Astrocyte (in vitro differentiated cells and primary cell): ENCODE results near the gene ATP2A1.

Experiments used
- CTCF ChIP-seq: IDR thresholded peaks from 2 replicates; pipeline ENCODE4 v1.5.1; 2011; ENCODE audit warnings: low read depth, mild to moderate bottlenecking, inconsistent platforms, low read length, moderate library complexity; ENCODE audit not compliant: insufficient read depth
- EZH2 ChIP-seq: IDR thresholded peaks from 2 replicates; pipeline ENCODE4 v1.6.1; 2012; ENCODE audit warnings: mild to moderate bottlenecking, low read length, inconsistent platforms; ENCODE audit not compliant: insufficient read depth

DNA sequence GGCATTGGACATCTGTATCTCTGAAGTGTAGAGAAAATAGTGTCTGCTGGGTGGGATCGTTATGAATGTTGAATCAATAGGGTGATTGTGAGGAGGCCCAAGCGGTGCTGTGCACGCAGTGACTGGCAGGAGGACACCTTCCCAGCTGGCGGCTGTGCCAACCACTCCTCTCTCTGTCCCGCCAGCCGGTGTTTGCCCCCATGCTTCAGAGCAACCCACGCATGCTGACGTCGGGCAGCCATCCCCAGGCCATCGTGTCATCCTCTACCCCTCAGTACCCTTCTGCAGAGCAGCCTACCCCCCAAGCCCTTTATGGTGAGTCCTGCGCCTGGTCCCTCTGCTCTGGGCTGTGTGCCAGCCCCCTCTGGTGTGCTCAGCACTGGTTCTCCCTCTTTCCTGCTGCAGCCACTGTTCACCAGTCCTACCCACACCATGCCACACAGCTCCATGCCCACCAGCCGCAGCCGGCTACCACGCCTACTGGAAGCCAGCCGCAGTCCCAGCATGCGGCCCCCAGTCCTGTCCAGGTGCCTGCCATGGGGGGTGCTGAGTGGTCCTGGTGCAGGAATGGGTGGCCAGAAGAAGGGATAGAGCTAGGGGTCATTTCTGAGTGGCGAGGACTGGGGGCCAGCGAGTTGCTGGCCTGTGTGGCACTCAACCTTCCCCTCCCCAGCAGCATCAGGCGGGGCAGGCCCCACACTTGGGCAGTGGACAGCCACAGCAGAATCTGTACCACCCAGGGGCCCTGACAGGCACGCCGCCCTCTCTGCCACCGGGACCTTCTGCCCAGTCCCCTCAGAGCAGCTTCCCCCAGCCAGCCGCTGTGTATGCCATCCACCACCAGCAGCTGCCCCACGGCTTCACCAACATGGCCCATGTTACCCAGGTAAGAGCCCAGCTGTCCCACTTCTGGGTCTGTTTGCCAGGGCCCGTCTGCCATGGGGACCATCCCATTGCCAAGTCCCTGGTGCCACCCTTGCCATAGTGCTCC lies 43.1 kb upstream of the ATP2A1 start:
- no peak for TF ChIP-seq CTCF
- no peak for TF ChIP-seq EZH2
